Psoas muscle (tissue), 8 donors: ENCODE data around the gene ADAMTSL2. TPM values are rescaled to one million over a fixed set of nuclear protein-coding genes. Genes with fewer than 3 reads are reported as not detected.

Experiments used
- ATAC-seq, 4 donors: fragments of 200-7000 bp; cut with Tn5 transposase; one replicate each; pipeline ENCODE4 v1.9.1; 2020; ENCODE audit warnings: moderate library complexity in 3 of 4, mild to moderate bottlenecking in 2 of 4
- DNase-seq, 2 donors: peaks; one replicate each; pipeline ENCODE4 v3.0.0-alpha.2; 2020
- H3K27ac ChIP-seq: fragments of 200-600 bp; one replicate; pipeline ENCODE4 v1.8.0; 2022
- H3K27me3 ChIP-seq, 3 donors: fragments of 200-600 bp in 1 of 3; one replicate each; pipeline versions ENCODE4 v1.6.1 to v1.8.0; 2013 to 2022; ENCODE audit warnings: low read length in 2 of 3, mild to moderate bottlenecking in 2 of 3, moderate library complexity in 1 of 3; ENCODE audit not compliant: insufficient read depth in 3 of 3
- H3K36me3 ChIP-seq, 2 donors: fragments of 200-600 bp in 1 of 2; one replicate each; pipeline versions ENCODE4 v1.6.1 to v1.8.0; 2013 to 2022; ENCODE audit warnings: low read depth in 1 of 2, mild to moderate bottlenecking in 1 of 2, moderate library complexity in 1 of 2; ENCODE audit not compliant: insufficient read depth in 1 of 2
- H3K4me1 ChIP-seq: fragments of 200-600 bp; one replicate; pipeline ENCODE4 v1.8.0; 2022
- H3K4me3 ChIP-seq: fragments of 200-600 bp; one replicate; pipeline ENCODE4 v1.8.0; 2022; ENCODE audit warnings: mild to moderate bottlenecking
- H3K9me3 ChIP-seq: fragments of 200-600 bp; one replicate; pipeline ENCODE4 v1.8.0; 2022
- CTCF ChIP-seq: fragments of 200-600 bp; IDR thresholded peaks from one replicate; pipeline ENCODE4 v1.8.0; 2022; ENCODE audit warnings: antibody characterized with exemption
- WGBS, 3 donors: extraction: QIAGEN DNeasy Blood & Tissue Kit; methylation state at CpG; one replicate each; pipeline versions ENCODE4 v1.1.6 to v1.1.7; 2013; 5-methylcytosine and 5-hydroxymethylcytosine counted together
- intact Hi-C, 2 donors: fragments of 100-400 bp; cut with DNase I; formaldehyde crosslinking; loops; one replicate each; pipeline versions ENCODE4 v1.11.0 to v1.14.2; 2022
- polyA plus RNA-seq, 3 donors: library from polyadenylated mRNA; stranded (reverse); fragments of 200-250 nt; gene quantifications; one replicate each; pipeline ENCODE4 v1.2.3, GENCODE V29; 2013
- total RNA-seq, 4 donors: library from RNA; stranded (reverse); fragmentation: NEBNext Ultra II Directional in 2 of 4; extraction: Animal tissue kit (Norgen Biotek cat#: 25700) in 2 of 4; gene quantifications; one replicate each; pipeline versions ENCODE4 v1.2.1 to v1.2.4, GENCODE V29; 2021 to 2023
- donor health status: healthy with polysubstance abuse.
- donor health status: DM: no; HTN: no; CAD: no; lungs with moderate emphysema.
- donor health status: Bipolar disorder and iron deficiency.
- donor health status: healthy.
- donor health status: DM: yes; HTN: yes; CAD: no.
- donor health status: DM: no; HTN: no; CAD: no.
- donor health status: DM: no; HTN: no; CAD: no.
- donor health status: DM: yes; HTN: yes; CAD: no.

The ADAMTSL2 gene
- total and polyA plus RNA-seq, 7 donors = 0.21 to 5.4 (median 0.71) TPM

DNA sequence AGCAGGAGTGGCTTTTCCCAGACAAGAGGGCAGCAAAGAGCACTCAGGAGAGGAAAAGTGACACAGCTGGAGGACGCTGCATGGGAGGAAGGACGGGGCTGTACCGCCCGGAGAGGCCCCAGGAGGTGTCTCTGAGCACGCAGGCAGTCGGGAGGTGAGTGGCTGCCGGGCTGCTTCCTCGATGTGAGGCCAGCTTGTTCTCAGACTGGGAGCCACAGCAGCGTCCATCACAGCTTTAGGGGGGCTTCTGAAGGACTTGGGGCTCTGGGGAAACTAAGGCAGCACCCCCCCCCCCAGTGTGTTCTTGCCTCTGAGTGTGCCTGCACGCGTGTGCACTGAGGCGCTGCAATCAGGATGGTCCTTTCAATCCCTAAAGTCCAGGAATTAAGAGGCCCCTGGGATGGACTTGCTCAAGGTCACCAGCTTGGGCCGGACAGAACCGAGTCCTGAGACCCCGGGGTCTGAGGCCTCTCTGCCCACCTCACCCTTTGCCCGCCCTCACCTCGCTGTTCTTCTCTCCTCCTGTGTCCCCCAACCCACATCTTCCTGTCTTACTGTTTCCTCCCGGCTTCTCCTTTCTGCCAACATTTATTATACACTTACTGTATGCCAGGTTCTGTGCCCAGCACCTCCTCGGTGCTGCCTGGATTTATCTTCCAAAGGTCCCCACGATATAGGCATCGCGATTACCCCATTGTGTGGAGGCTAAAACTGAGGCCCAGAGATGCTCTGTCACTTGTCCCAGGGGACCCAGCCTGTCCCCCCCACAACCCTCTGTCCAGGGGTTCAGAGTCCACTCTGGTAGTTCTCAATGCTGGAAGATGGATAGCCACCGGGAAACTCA is 41.7 kb downstream of the ADAMTSL2 start:
- H3K36me3 ChIP-seq = no peaks in the 10 kb centered on the region
- H3K27ac ChIP-seq = no peak overlapping the region
- H3K9me3 ChIP-seq = no peaks in the 10 kb centered on the region
- WGBS, 3 donors = 75 to 78% (median 76%) methylated on average over 20 to 23 of the region's 23 CpGs
- H3K27me3 ChIP-seq = peaks cover 0 to 59% (median 9%) of the 10 kb centered on the region in 3 donors
- DNase-seq = no peak
- H3K4me1 ChIP-seq = no peaks in the 10 kb centered on the region
- ATAC-seq = no peak
- no peak for TF ChIP-seq CTCF
- H3K4me3 ChIP-seq = no peak overlapping the region
- intact Hi-C loops = no loop called here

DNA sequence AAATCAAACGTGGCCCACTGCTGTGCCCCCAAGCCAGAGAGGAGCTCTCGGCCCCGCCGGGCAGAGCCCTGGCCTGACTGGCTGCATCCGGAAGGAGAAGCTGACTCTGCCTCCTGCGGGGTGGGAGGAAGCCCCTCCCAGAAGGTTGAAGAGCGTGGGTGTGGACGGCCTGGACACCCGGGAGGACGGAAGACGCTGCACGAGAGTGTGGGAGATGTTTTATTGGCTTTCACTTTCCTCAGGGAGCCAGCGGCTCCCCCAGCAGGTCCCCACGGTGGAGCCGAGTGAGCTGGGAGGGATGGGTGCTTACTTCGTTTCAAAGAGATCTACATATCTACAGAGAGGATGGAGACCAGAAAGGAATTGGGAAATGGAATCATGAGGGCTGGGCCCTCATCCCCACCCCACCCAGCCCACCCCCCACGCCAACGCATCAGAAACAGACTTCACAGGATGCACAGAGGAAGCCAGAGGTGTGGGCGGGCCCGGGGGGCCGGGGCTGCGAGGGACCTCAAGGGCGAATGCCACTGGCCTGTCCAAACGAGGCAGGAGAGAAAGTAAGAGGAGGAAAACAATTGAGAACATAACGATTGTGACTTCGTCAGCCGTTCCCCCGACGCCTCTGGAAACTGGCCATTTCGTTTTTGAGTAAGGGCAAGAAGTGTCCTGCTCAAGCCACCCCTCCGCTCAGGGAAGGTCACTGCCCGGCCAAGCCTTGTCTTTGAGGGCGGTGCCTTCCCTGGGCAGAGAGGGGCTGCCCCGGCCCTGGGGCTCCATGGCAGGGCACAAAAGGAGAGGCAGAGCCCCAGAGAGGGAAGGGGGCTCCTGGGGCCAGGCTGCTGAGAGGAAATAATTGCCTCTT is 42.6 kb downstream of the ADAMTSL2 start:
- H3K27me3 ChIP-seq = peaks cover 0 to 58% (median 9%) of the 10 kb centered on the region in 3 donors
- intact Hi-C loops = no loop called here
- no peaks in the 10 kb centered on the region for H3K9me3 ChIP-seq
- H3K36me3 ChIP-seq = no peaks in the 10 kb centered on the region
- no peak overlapping the region for H3K27ac ChIP-seq
- WGBS, 3 donors = 61 to 76% (median 62%) methylated on average over 33 to 34 of the region's 34 CpGs
- no peaks in the 10 kb centered on the region for H3K4me1 ChIP-seq
- no peak overlapping the region for H3K4me3 ChIP-seq
- no peak for TF ChIP-seq CTCF
- ATAC-seq = no peak
- no peak for DNase-seq

DNA sequence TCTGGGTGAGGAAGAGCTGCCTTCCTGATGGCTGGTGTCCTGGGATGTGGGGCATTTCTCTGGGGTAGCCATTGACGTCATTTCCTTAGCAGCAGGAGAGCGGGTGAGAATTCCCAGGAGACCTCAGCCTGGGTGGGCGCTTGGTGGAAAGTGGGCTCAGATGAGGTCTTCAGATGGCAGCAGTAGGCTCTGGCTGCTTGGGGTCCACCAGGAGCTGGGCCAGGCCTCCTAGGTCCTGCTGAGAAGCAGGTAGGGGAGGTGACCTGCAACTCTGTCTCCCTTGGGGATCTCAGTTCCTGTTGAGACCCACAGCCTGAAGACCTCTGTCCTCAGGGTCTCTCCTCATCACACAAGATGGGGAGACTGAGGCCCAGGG is 43.2 kb downstream of the ADAMTSL2 start:
- no peak for TF ChIP-seq CTCF
- peaks cover 0 to 54% (median 9%) of the 10 kb centered on the region in 3 donors for H3K27me3 ChIP-seq
- H3K27ac ChIP-seq = no peak overlapping the region
- 63 to 87% (median 72%) methylated on average over 3 of the region's 3 CpGs for WGBS, 3 donors
- DNase-seq (no peak), ATAC-seq (no peak)
- intact Hi-C loops = no loop called here
- H3K4me3 ChIP-seq = no peak overlapping the region
- no peaks in the 10 kb centered on the region for H3K36me3 ChIP-seq
- H3K4me1 ChIP-seq = no peaks in the 10 kb centered on the region
- H3K9me3 ChIP-seq = no peaks in the 10 kb centered on the region

GRCh38 chr9:133578524-133579441 is 44.3 kb downstream of the ADAMTSL2 start:
- TF ChIP-seq CTCF = no peak
- Histone ChIP-seq H3K36me3 (no peaks in the 10 kb centered on the region), H3K27ac (no peak overlapping the region), H3K4me1 (no peaks in the 10 kb centered on the region), H3K9me3 (no peaks in the 10 kb centered on the region), H3K27me3 (peaks cover 0 to 53% (median 5%) of the 10 kb centered on the region in 3 donors), H3K4me3 (no peak overlapping the region)
- intact Hi-C loops = no loop called here
- WGBS, 3 donors = 72 to 76% (median 74%) methylated on average over 36 to 41 of the region's 41 CpGs
- DNase-seq (no peak), ATAC-seq (no peak)
